Measurements from ENCODE around the gene SPTBN1.

SPTBN1 gene

DNA sequence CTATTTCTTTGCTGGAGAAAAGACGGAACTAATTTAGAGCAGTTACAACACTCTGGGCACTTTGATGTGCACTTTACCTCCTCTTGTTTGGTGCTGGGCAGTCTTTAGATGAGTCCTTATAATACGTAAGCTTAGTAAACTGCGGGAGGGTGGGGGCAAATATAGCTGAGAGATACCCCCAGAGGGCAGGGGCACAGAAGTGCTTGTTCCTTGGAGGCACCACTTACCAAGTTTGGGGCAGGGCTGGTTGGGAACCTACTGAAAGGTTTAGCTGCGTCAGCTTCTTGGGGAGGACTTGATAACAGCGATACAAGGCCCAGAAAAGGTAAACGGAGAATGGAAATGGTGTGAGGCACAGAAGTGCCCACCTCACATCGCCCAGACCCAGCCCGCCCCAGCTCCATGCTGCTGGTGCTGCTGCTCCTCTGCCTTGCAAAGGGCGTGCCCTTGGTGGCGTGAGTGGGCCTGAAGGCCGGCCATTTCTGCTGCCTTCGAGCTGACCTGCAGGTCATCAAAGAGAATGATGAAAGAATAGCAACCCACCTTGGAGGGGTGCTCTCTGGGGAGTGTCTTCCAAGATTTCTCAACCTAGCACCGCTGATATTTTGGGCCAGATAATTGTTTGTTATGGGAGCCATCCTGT is 139.2 kb downstream of the SPTBN1 start:
- TF ChIP-seq EP300 (IDR thresholded peaks at IDR 0.05; ENCODE audit: borderline replicate concordance) (no peak), TEAD4 (IDR thresholded peaks at IDR 0.05) (no peak), RAD21 (IDR thresholded peaks at IDR 0.05; ENCODE audit: low read depth) (no peak), NFIC (IDR thresholded peaks at IDR 0.05) (no peak), ZBTB7A (IDR thresholded peaks at IDR 0.05; ENCODE audit: low read depth) (no peak), FOXM1 (IDR thresholded peaks at IDR 0.05; ENCODE audit: borderline replicate concordance, low read depth) (no peak), CEBPB (IDR thresholded peaks at IDR 0.05) (no peak), TAF1 (IDR thresholded peaks at IDR 0.05; ENCODE audit: low read depth) (no peak), CREB1 (IDR thresholded peaks at IDR 0.05; ENCODE audit: low read depth) (no peak), TCF12 (IDR thresholded peaks at IDR 0.05; ENCODE audit: low read depth) (no peak), EGR1 (IDR thresholded peaks at IDR 0.05) (no peak), YY1 (IDR thresholded peaks at IDR 0.05; ENCODE audit: low read depth) (no peak)
- TF ChIP-seq, protein P1, sequence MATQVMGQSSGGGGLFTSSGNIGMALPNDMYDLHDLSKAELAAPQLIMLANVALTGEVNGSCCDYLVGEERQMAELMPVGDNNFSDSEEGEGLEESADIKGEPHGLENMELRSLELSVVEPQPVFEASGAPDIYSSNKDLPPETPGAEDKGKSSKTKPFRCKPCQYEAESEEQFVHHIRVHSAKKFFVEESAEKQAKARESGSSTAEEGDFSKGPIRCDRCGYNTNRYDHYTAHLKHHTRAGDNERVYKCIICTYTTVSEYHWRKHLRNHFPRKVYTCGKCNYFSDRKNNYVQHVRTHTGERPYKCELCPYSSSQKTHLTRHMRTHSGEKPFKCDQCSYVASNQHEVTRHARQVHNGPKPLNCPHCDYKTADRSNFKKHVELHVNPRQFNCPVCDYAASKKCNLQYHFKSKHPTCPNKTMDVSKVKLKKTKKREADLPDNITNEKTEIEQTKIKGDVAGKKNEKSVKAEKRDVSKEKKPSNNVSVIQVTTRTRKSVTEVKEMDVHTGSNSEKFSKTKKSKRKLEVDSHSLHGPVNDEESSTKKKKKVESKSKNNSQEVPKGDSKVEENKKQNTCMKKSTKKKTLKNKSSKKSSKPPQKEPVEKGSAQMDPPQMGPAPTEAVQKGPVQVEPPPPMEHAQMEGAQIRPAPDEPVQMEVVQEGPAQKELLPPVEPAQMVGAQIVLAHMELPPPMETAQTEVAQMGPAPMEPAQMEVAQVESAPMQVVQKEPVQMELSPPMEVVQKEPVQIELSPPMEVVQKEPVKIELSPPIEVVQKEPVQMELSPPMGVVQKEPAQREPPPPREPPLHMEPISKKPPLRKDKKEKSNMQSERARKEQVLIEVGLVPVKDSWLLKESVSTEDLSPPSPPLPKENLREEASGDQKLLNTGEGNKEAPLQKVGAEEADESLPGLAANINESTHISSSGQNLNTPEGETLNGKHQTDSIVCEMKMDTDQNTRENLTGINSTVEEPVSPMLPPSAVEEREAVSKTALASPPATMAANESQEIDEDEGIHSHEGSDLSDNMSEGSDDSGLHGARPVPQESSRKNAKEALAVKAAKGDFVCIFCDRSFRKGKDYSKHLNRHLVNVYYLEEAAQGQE (IDR thresholded peaks at IDR 0.05; ENCODE audit: low read depth) = no peak
- TF ChIP-seq, protein P2, sequence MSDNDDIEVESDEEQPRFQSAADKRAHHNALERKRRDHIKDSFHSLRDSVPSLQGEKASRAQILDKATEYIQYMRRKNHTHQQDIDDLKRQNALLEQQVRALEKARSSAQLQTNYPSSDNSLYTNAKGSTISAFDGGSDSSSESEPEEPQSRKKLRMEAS (IDR thresholded peaks at IDR 0.05) = no peak
- TF ChIP-seq, protein P3, sequence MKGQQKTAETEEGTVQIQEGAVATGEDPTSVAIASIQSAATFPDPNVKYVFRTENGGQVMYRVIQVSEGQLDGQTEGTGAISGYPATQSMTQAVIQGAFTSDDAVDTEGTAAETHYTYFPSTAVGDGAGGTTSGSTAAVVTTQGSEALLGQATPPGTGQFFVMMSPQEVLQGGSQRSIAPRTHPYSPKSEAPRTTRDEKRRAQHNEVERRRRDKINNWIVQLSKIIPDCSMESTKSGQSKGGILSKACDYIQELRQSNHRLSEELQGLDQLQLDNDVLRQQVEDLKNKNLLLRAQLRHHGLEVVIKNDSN (IDR thresholded peaks at IDR 0.05) = no peak

DNA sequence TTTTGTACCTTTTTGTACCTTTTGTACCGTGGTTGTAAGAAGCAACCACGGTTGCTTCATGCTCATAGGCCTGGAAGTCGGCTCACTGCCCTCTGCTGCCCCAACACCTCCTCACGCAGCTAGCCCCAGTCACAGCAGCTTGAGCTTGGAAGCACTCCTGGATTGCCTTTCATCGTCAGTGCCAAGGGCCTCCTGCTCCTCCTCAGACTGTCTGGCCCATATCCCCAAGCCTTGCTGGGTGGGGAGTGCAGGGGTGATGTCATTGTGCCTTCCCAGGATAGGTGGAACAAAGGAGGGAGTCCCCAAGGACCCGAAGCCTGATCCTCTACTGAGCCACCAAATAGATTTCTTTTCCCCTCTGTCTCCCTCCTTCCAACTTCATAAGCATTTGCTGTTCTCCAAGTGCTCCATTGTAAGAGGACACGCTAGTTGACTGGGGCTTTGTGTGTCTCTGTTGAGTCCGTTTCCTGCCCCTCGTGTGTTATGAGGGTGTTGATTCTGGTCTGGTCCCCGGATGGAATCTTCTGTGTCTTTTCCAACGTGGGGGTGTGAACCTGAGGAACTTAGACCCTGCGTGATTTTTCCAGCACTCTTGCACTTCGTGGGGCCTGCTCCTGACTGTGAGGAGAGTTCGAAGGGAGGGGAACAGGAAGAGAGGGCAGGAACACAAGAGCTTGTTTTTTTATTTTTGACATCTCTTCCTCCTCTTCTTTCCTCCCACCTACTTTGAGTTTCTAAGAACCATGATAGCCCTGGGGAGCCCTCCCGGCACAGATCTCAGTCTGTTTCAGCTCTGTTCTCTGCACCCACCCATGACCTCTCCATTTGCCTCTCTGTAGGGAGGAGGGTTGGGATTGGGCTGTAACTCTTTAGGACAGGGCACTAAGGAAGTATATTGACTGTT is 140.1 kb downstream of the SPTBN1 start:
- TF ChIP-seq TAF1 (IDR thresholded peaks at IDR 0.05; ENCODE audit: low read depth) (no peak), EP300 (IDR thresholded peaks at IDR 0.05; ENCODE audit: borderline replicate concordance) (no peak), RAD21 (IDR thresholded peaks at IDR 0.05; ENCODE audit: low read depth) (no peak), ZBTB7A (IDR thresholded peaks at IDR 0.05; ENCODE audit: low read depth) (no peak), YY1 (IDR thresholded peaks at IDR 0.05; ENCODE audit: low read depth) (no peak), CEBPB (IDR thresholded peaks at IDR 0.05) (no peak), TEAD4 (IDR thresholded peaks at IDR 0.05) (no peak), NFIC (IDR thresholded peaks at IDR 0.05) (no peak), TCF12 (IDR thresholded peaks at IDR 0.05; ENCODE audit: low read depth) (no peak), CREB1 (IDR thresholded peaks at IDR 0.05; ENCODE audit: low read depth) (no peak), EGR1 (IDR thresholded peaks at IDR 0.05) (no peak), FOXM1 (IDR thresholded peaks at IDR 0.05; ENCODE audit: borderline replicate concordance, low read depth) (no peak)
- TF ChIP-seq, protein P3 (IDR thresholded peaks at IDR 0.05) = no peak
- TF ChIP-seq, protein P2 (IDR thresholded peaks at IDR 0.05) = no peak
- TF ChIP-seq, protein P1 (IDR thresholded peaks at IDR 0.05; ENCODE audit: low read depth) = no peak

DNA sequence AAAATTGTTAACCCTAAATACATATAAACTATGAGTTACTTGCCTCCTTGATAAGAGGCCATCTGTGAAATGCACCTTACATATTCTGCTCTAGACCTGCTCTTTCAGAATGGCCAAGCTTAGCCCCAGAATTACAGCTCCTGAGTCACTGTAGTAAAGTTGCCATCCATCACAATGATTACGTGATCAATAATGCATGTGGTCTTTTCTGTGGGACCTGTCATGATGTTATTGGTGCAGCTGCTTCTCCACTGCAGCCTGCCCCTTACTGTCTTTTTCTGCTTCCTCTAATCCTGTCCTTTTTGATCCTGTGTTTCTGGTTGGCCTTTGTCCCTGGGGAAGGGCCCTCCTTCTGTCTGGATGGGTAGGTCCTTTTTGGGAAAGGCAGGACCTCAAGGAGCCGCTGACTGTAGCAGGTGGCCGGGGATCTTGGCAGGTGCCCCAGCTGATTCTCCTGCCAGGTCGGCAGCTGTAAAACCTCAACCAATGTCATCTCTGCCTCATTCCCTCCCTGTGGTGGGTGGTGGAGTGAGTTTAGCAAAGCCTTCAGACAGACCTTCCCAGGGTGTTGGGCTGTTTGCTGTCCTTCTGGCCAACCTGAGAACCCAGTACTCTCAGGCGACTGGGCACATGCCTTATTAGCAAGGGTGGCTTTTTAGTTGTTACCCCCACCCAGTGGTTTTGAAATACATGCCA is 141.2 kb downstream of the SPTBN1 start:
- TF ChIP-seq, protein P2 (IDR thresholded peaks at IDR 0.05) = no peak
- TF ChIP-seq EGR1 (IDR thresholded peaks at IDR 0.05) (no peak), TAF1 (IDR thresholded peaks at IDR 0.05; ENCODE audit: low read depth) (no peak), EP300 (IDR thresholded peaks at IDR 0.05; ENCODE audit: borderline replicate concordance) (no peak), YY1 (IDR thresholded peaks at IDR 0.05; ENCODE audit: low read depth) (no peak), RAD21 (IDR thresholded peaks at IDR 0.05; ENCODE audit: low read depth) (no peak), CREB1 (IDR thresholded peaks at IDR 0.05; ENCODE audit: low read depth) (no peak), TEAD4 (IDR thresholded peaks at IDR 0.05) (no peak), TCF12 (IDR thresholded peaks at IDR 0.05; ENCODE audit: low read depth) (no peak), FOXM1 (IDR thresholded peaks at IDR 0.05; ENCODE audit: borderline replicate concordance, low read depth) (no peak), CEBPB (IDR thresholded peaks at IDR 0.05) (no peak), ZBTB7A (IDR thresholded peaks at IDR 0.05; ENCODE audit: low read depth) (no peak), NFIC (IDR thresholded peaks at IDR 0.05) (no peak)
- TF ChIP-seq, protein P1 (IDR thresholded peaks at IDR 0.05; ENCODE audit: low read depth) = no peak
- TF ChIP-seq, protein P3 (IDR thresholded peaks at IDR 0.05) = no peak
